GM12891 (cell line): Measurements from ENCODE around the gene CHPT1.

Experiments used
- DNase-seq: peaks from one replicate; pipeline ENCODE4 v3.0.0; 2011; ENCODE audit warnings: low spot score; ENCODE audit not compliant: insufficient read length
- FAIRE-seq: peaks from 2 replicates; lab custom pipeline; 2011; peaks lifted over from hg19 to GRCh38; lab: Jason Lieb, UNC
- PAX5 ChIP-seq: IDR thresholded peaks from 2 replicates; pipeline ENCODE4 v1.6.1; 2011; ENCODE audit warnings: low read length, moderate library complexity, mild to moderate bottlenecking; ENCODE audit not compliant: insufficient read depth, severe bottlenecking
- POLR2A ChIP-seq: IDR thresholded peaks from 2 replicates; pipeline ENCODE4 v1.6.1; 2011; ENCODE audit warnings: low read depth, low read length, control low read depth
- POLR2AphosphoS5 ChIP-seq: IDR thresholded peaks from 2 replicates; pipeline ENCODE4 v1.6.1; 2011; ENCODE audit warnings: low read depth, low read length, control low read depth
- POU2F2 ChIP-seq: IDR thresholded peaks from 2 replicates; pipeline ENCODE4 v1.6.1; 2011; ENCODE audit warnings: low read depth, mild to moderate bottlenecking, control low read depth, low read length, moderate library complexity
- SPI1 ChIP-seq: IDR thresholded peaks from 2 replicates; pipeline ENCODE4 v1.6.1; 2011; ENCODE audit warnings: low read depth, low read length, control low read depth
- TAF1 ChIP-seq: IDR thresholded peaks from 2 replicates; pipeline ENCODE4 v1.6.1; 2011; ENCODE audit warnings: low read depth, low read length, control low read depth

The CHPT1 gene

GRCh38 chr12:101738920-101739665, 41.7 kb downstream of the CHPT1 start, which contains the start of gene SYCP3:
TSS of gene SYCP3 (minus strand) at chr12:101739462. CDS start at chr12:101737935, 1,527 bp downstream.
- TF ChIP-seq POLR2A (no peak), PAX5 (no peak), TAF1 (no peak), POLR2AphosphoS5 (no peak), POU2F2 (no peak), SPI1 (no peak)
- FAIRE-seq (no peak), DNase-seq (no peak)

GRCh38 chr12:101740566-101740965, 43.1 kb downstream of the CHPT1 start:
- DNase-seq (no peak), FAIRE-seq (no peak)
- no peak for TF ChIP-seq PAX5
- no peak for TF ChIP-seq TAF1
- no peak for TF ChIP-seq POLR2A
- TF ChIP-seq POLR2AphosphoS5 = no peak
- TF ChIP-seq POU2F2 = no peak
- no peak for TF ChIP-seq SPI1

GRCh38 chr12:101740980-101741379, 43.5 kb downstream of the CHPT1 start:
- TF ChIP-seq POU2F2 (no peak), POLR2A (no peak), PAX5 (no peak), SPI1 (no peak), TAF1 (no peak), POLR2AphosphoS5 (no peak)
- no peak for DNase-seq
- no peak for FAIRE-seq

- FAIRE-seq = no peak
- DNase-seq = no peak
- TF ChIP-seq SPI1 = no peak
- TF ChIP-seq POU2F2 = no peak
- TF ChIP-seq PAX5 = no peak
- TF ChIP-seq POLR2AphosphoS5 = no peak
- TF ChIP-seq TAF1 = no peak
- no peak for TF ChIP-seq POLR2A
These were observed 45.8 kb downstream of the CHPT1 start for GRCh38 chr12:101743242-101743641.

- TF ChIP-seq TAF1 (no peak), SPI1 (0 out of 2 replicates have a peak, but pooled peaks have one; percentile 6), PAX5 (peak; percentile 84), POLR2AphosphoS5 (0 out of 2 replicates have a peak, but pooled peaks have one; percentile 20), POU2F2 (peak; percentile 79), POLR2A (0 out of 2 replicates have a peak, but pooled peaks have one; percentile 29)
- peak; percentile 97 for FAIRE-seq
- no peak for DNase-seq
These were observed 46.5 kb downstream of the CHPT1 start for GRCh38 chr12:101743724-101744472.

- DNase-seq (no peak), FAIRE-seq (no peak)
- TF ChIP-seq SPI1 (no peak), TAF1 (no peak), POU2F2 (no peak), POLR2AphosphoS5 (no peak), POLR2A (no peak), PAX5 (no peak)
These were observed 48.0 kb downstream of the CHPT1 start for GRCh38 chr12:101745481-101745880.

- no peak for FAIRE-seq
- DNase-seq = no peak
- TF ChIP-seq POLR2AphosphoS5 (no peak), POLR2A (no peak), SPI1 (no peak), TAF1 (no peak), POU2F2 (no peak), PAX5 (no peak)
These were observed 48.8 kb downstream of the CHPT1 start for GRCh38 chr12:101746196-101746595.

GRCh38 chr12:101746661-101747060, 49.2 kb downstream of the CHPT1 start:
- no peak for FAIRE-seq
- no peak for TF ChIP-seq POU2F2
- TF ChIP-seq POLR2AphosphoS5 = no peak
- no peak for TF ChIP-seq PAX5
- no peak for TF ChIP-seq SPI1
- no peak for TF ChIP-seq POLR2A
- TF ChIP-seq TAF1 = no peak
- DNase-seq = no peak

- FAIRE-seq (no peak), DNase-seq (no peak)
- TF ChIP-seq POLR2A = no peak
- TF ChIP-seq POU2F2 = no peak
- TF ChIP-seq SPI1 = no peak
- no peak for TF ChIP-seq PAX5
- TF ChIP-seq TAF1 = no peak
- no peak for TF ChIP-seq POLR2AphosphoS5
These were observed 50.3 kb downstream of the CHPT1 start for GRCh38 chr12:101747697-101748096.
